ENCODE measurements around the gene G0S2. TPM values are rescaled to one million over a fixed set of nuclear protein-coding genes. Genes with fewer than 3 reads are reported as not detected.

The G0S2 gene, protein sequence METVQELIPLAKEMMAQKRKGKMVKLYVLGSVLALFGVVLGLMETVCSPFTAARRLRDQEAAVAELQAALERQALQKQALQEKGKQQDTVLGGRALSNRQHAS
- 57.3 and 105 TPM in 2 replicates for total RNA-seq

DNA sequence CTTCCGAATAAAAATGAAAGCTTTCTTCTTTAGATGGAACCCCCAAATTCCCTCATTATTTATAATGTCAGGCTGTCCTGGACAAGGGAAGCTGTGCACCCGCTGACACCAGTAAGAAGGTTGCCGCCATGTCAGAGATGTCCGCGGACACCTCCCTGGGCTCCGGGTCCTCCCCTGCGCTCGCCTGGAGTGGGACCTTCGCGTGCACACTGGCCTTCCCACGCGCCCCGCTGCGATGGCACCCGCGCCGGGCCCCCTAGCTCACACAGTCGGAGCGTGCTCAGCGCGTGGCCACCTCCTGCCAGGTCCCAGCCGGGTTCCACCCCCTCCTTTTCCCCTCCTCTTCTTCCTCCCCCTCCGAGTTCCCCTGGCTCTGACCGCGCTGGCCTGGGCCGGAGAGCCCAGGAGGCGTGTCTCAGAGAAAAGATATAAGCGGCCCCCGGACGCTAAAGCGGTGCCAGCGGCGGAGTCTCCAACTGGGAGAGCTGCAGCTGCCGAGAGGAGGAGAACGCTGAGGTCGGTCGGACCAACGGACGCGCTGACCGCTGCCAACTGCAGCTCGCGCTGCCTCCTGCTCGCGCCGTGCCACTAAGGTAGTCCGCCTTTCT, at the start of gene G0S2:
Gene G0S2 (plus strand): TSS at position 456 of the 608 bp plus-strand sequence. CDS start 273 bp downstream, outside the sequence.

DNA sequence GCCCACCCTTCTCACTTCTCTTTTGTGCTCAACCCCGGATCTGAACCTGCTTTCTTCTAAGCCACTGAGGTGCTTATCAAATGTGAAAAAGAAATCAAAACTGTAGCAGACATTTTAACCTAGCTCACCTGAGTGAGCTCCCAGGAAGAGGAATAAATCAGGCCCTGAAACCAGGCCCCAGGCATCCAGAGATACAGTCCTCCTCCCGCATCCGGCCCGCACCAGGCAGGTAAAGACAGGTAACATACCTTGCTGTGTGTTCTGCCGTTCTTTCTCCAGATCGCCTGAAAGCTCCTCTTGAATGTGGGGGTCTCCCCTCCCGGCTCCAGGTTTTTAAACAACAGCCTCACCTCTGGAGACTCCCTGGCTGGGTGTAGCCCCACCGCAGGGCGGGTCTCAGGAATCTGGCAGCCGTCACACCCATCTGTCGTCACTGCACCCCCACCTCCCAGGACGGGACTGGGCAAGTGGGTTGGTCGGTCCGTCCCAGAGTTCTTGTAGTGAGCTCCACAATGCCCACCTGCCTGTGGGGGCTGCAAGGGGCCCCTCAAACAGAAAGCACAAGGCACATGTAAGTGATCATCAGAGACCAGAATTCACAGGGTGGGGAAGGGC, 23.0 kb upstream of the G0S2 start, which contains the start of gene LAMB3:
Gene LAMB3 (minus strand): TSS at position 305 of the 615 bp plus-strand sequence. CDS start 1,481 bp downstream, outside the sequence.

DNA sequence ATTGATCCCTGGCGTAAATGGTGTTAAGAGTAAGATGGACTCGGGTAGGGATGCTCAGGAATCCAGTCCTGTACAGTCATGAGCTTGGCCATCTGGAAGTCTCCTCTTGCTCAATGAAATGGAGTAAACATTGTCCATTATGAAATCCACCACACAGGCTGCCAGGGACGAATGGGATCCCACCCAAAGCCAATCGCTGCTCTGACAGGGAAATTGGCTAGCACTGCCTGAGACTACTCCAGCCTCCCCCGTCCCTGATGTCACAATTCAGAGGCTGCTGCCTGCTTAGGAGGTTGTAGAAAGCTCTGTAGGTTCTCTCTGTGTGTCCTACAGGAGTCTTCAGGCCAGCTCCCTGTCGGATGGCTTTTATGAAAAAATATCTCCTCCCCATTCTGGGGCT, 29.4 kb downstream of the G0S2 start, which contains the start of gene HSD11B1:
Gene HSD11B1 (plus strand): TSS at position 263 of the 400 bp plus-strand sequence. CDS start 97 bp downstream, at position 360.

Other genes starting within 250 kb of the G0S2 start
- gene CAMK1G, start 91.7 kb upstream of the G0S2 start, total RNA-seq, result not detected in 2 replicates
- 652 and 749 TPM in 2 replicates for gene LAMB3, start 23.0 kb upstream of the G0S2 start, total RNA-seq
- 0.79 and 1.6 TPM in 2 replicates for gene HSD11B1, start 29.4 kb downstream of the G0S2 start, total RNA-seq
- gene TRAF3IP3, start 80.6 kb downstream of the G0S2 start, total RNA-seq, result not detected in 2 replicates
- 10.8 and 13.6 TPM in 2 replicates for gene C1orf74, start 109.1 kb downstream of the G0S2 start, total RNA-seq
- 144 and 195 TPM in 2 replicates for gene IRF6, start 130.7 kb downstream of the G0S2 start, total RNA-seq
- 3.1 and 4.9 TPM in 2 replicates for gene UTP25, start 152.6 kb downstream of the G0S2 start, total RNA-seq

Measured in airway epithelial cell (primary cell).